Loucy (cell line): ENCODE data around the gene ADCY4.

ENCODE experiments used
- H2AFZ ChIP-seq: fragments of 200-600 bp; sonication (generic); 2 replicates; pipeline ENCODE4 v1.6.0; 2016; ENCODE audit warnings: antibody characterized with exemption, mild to moderate bottlenecking, low read length, moderate library complexity
- H3F3A ChIP-seq: fragments of 200-600 bp; 2 replicates; pipeline ENCODE4 v1.6.0; 2016; ENCODE audit warnings: antibody characterized with exemption, low read depth, mild to moderate bottlenecking
- H3K27me3 ChIP-seq: fragments of 200-600 bp; sonication (generic); 2 replicates; pipeline ENCODE4 v1.6.1; 2014; ENCODE audit warnings: low read length, mild to moderate bottlenecking; ENCODE audit not compliant: insufficient read depth, poor library complexity, severe bottlenecking
- H3K36me3 ChIP-seq: fragments of 200-600 bp; sonication (generic); 2 replicates; pipeline ENCODE4 v1.6.1; 2016; ENCODE audit warnings: low read length; ENCODE audit not compliant: insufficient read depth
- H3K4me1 ChIP-seq: fragments of 200-600 bp; sonication (generic); 2 replicates; pipeline ENCODE4 v1.5.1; 2014; ENCODE audit warnings: low read length, mild to moderate bottlenecking; ENCODE audit not compliant: insufficient read depth, poor library complexity, severe bottlenecking
- H3K4me2 ChIP-seq: fragments of 200-600 bp; sonication (generic); 2 replicates; pipeline ENCODE4 v1.6.0; 2014; ENCODE audit warnings: antibody characterized with exemption, low read length, low read depth, mild to moderate bottlenecking; ENCODE audit not compliant: poor library complexity, severe bottlenecking
- H3K4me3 ChIP-seq: fragments of 200-600 bp; sonication (generic); 2 replicates; pipeline ENCODE4 v1.5.1; 2014; ENCODE audit warnings: low read length, mild to moderate bottlenecking, mixed read lengths; ENCODE audit not compliant: poor library complexity, severe bottlenecking
- H3K79me2 ChIP-seq: fragments of 200-600 bp; sonication (generic); 2 replicates; pipeline ENCODE4 v1.6.1; 2014; ENCODE audit warnings: low read length; ENCODE audit not compliant: insufficient read depth
- H3K9ac ChIP-seq: fragments of 200-600 bp; sonication (generic); 2 replicates; pipeline ENCODE4 v1.6.0; 2014; ENCODE audit warnings: mild to moderate bottlenecking, low read depth, low read length, moderate library complexity; ENCODE audit not compliant: poor library complexity, severe bottlenecking
- H3K9me2 ChIP-seq: fragments of 200-600 bp; sonication (generic); replicated peaks from 2 replicates; pipeline ENCODE4 v1.6.1; 2016; ENCODE audit warnings: low read depth, low read length, mixed read lengths
- H3K9me3 ChIP-seq: fragments of 200-600 bp; sonication (generic); 2 replicates; pipeline ENCODE4 v1.6.1; 2014; ENCODE audit warnings: mild to moderate bottlenecking, antibody characterized with exemption, low read length, low read depth; ENCODE audit not compliant: insufficient read depth
- H4K20me1 ChIP-seq: fragments of 200-600 bp; sonication (generic); 2 replicates; pipeline ENCODE4 v1.6.0; 2014; ENCODE audit warnings: antibody characterized with exemption, low read length, mild to moderate bottlenecking; ENCODE audit not compliant: insufficient read depth, poor library complexity, severe bottlenecking
- EZH2phosphoT487 ChIP-seq: fragments of 200-600 bp; IDR thresholded peaks from 2 replicates; pipeline ENCODE4 v1.6.1; 2018; ENCODE audit warnings: antibody characterized with exemption, mild to moderate bottlenecking, moderate library complexity, borderline replicate concordance
- TF ChIP-seq, protein P1 (sequence below): fragments of 200-600 bp; sonication (generic); conservative IDR thresholded peaks from 2 replicates; pipeline ENCODE4 v1.5.1; 2014; ENCODE audit warnings: mild to moderate bottlenecking, antibody characterized with exemption, low read length

Gene ADCY4

DNA sequence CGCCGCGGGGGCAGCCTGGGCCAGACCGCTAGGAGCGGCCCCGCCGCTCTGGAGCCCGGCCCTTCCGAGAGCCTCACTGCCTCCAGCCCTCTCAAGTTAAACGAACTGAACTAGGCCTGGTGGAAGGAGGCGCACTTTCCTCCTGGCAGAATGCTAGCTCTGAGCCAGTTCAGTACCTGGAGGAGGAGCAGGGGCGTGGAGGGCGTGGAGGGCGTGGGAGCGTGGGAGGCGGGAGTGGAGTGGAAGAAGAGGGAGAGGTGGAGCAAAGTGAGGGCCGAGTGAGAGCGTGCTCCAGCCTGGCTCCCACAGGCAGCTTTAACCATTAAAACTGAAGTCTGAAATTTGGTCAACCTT is 18.3 kb downstream of the ADCY4 start:
- Histone ChIP-seq H3K27me3 (no peaks in the 10 kb centered on the region), H3K79me2 (no peaks in the 10 kb centered on the region), H3K4me1 (peaks cover 24% of the 10 kb centered on the region), H2AFZ (no peak overlapping the region), H3K4me3 (no peak overlapping the region), H3K4me2 (no peak overlapping the region), H3K9ac (no peak overlapping the region), H4K20me1 (no peaks in the 10 kb centered on the region), H3K9me2 (no peaks in the 10 kb centered on the region), H3F3A (no peaks in the 10 kb centered on the region), H3K36me3 (no peaks in the 10 kb centered on the region), H3K9me3 (no peaks in the 10 kb centered on the region)
- TF ChIP-seq, protein P1, sequence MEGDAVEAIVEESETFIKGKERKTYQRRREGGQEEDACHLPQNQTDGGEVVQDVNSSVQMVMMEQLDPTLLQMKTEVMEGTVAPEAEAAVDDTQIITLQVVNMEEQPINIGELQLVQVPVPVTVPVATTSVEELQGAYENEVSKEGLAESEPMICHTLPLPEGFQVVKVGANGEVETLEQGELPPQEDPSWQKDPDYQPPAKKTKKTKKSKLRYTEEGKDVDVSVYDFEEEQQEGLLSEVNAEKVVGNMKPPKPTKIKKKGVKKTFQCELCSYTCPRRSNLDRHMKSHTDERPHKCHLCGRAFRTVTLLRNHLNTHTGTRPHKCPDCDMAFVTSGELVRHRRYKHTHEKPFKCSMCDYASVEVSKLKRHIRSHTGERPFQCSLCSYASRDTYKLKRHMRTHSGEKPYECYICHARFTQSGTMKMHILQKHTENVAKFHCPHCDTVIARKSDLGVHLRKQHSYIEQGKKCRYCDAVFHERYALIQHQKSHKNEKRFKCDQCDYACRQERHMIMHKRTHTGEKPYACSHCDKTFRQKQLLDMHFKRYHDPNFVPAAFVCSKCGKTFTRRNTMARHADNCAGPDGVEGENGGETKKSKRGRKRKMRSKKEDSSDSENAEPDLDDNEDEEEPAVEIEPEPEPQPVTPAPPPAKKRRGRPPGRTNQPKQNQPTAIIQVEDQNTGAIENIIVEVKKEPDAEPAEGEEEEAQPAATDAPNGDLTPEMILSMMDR = no peak
- TF ChIP-seq EZH2phosphoT487 = no peak

GRCh38 chr14:24315807-24316596 is 18.9 kb downstream of the ADCY4 start:
- H3K4me1 ChIP-seq = peaks cover 24% of the 10 kb centered on the region
- no peak overlapping the region for H3K4me2 ChIP-seq
- H3K9ac ChIP-seq = no peak overlapping the region
- no peaks in the 10 kb centered on the region for H3K79me2 ChIP-seq
- no peaks in the 10 kb centered on the region for H3K27me3 ChIP-seq
- no peak overlapping the region for H2AFZ ChIP-seq
- no peaks in the 10 kb centered on the region for H3F3A ChIP-seq
- no peaks in the 10 kb centered on the region for H4K20me1 ChIP-seq
- H3K36me3 ChIP-seq = no peaks in the 10 kb centered on the region
- H3K4me3 ChIP-seq = no peak overlapping the region
- H3K9me2 ChIP-seq = no peaks in the 10 kb centered on the region
- no peaks in the 10 kb centered on the region for H3K9me3 ChIP-seq
- TF ChIP-seq EZH2phosphoT487 = no peak
- TF ChIP-seq, protein P1 = no peak

DNA sequence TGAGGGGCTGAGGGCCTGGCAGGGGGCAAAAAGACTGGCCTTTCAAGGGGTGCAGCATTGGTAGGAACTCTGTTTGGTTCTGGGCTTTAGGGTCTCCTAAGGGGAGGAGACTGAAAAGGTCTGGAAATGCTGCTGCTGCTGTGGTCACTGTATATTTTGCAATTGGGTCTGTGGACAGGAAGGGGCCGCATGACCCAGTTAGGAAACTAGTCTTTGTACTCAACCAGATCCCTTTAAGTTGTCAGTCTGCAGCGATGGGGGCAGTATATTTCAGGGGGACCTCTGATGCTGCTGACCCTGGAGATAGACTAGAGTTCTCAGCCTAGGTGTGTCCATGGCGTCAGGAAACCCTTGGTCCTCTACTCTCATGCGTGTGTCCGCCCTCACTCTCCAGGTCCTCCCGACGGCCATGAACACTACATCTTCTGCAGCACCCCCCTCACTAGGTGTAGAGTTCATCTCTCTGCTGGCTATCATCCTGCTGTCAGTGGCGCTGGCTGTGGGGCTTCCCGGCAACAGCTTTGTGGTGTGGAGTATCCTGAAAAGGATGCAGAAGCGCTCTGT is 19.5 kb downstream of the ADCY4 start:
- Histone ChIP-seq H4K20me1 (no peaks in the 10 kb centered on the region), H3K36me3 (no peaks in the 10 kb centered on the region), H2AFZ (no peak overlapping the region), H3K9me3 (no peaks in the 10 kb centered on the region), H3F3A (no peaks in the 10 kb centered on the region), H3K9me2 (no peaks in the 10 kb centered on the region), H3K79me2 (no peaks in the 10 kb centered on the region), H3K4me2 (peak overlapping the region; percentile 65), H3K27me3 (no peaks in the 10 kb centered on the region), H3K4me3 (no peak overlapping the region), H3K4me1 (peaks cover 24% of the 10 kb centered on the region), H3K9ac (peak overlapping the region; percentile 57)
- TF ChIP-seq, protein P1 = no peak
- no peak for TF ChIP-seq EZH2phosphoT487
